Smooth muscle cell of trachea (primary cell): ENCODE measurements around the gene HPS3. TPM values are rescaled to one million over a fixed set of nuclear protein-coding genes. Genes with fewer than 3 reads are reported as not detected.

Experiments
- total RNA-seq: library from RNA; depleted of rRNA; stranded (reverse); fragments of >200 nt; gene quantifications from 2 replicates; pipeline ENCODE4 v1.2.1, GENCODE V29; 2014

Gene HPS3
- total RNA-seq: 44.2 and 50.8 TPM in 2 replicates

DNA sequence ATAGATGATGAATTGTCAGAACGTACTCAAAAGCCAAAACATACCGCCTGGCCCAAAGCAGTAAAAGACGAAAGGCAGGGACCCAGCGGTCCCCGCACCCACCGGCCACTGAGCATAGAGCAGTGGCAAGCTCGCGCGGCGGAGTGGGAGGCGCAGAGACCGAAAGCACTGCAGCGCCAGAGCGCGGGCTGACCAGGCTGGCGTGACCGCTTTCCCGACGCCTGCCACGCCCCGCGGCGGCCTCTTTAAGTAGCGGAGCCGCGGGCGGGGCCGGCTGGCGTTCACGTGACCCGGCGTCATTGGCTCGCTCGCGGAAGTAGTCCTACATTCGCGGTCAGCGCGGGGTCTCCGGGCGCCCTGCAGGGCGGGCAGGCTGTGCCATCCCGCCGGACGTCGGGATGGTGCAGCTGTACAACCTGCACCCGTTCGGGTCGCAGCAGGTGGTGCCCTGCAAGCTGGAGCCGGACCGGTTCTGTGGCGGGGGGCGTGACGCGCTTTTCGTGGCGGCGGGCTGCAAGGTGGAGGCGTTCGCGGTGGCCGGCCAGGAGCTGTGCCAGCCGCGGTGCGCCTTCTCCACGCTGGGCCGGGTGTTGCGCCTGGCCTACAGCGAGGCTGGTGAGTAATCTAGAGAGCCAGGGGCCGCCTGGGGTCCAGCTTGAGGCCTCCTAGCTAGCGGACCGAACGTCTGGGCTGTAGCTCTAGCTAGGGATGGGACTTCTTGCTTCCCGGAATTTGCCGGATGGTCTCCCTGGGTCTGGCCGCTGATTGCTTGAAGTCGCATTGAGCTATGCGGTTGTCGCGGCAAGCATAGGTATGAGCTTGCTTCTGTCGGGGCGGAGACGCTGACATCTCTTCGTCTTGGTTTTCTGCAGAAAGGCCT lies at the start of gene HPS3:
Gene HPS3, plus strand, starts transcription at position 313 of the 880 bp plus-strand sequence. Its CDS starts 86 bp downstream, at position 399.

DNA sequence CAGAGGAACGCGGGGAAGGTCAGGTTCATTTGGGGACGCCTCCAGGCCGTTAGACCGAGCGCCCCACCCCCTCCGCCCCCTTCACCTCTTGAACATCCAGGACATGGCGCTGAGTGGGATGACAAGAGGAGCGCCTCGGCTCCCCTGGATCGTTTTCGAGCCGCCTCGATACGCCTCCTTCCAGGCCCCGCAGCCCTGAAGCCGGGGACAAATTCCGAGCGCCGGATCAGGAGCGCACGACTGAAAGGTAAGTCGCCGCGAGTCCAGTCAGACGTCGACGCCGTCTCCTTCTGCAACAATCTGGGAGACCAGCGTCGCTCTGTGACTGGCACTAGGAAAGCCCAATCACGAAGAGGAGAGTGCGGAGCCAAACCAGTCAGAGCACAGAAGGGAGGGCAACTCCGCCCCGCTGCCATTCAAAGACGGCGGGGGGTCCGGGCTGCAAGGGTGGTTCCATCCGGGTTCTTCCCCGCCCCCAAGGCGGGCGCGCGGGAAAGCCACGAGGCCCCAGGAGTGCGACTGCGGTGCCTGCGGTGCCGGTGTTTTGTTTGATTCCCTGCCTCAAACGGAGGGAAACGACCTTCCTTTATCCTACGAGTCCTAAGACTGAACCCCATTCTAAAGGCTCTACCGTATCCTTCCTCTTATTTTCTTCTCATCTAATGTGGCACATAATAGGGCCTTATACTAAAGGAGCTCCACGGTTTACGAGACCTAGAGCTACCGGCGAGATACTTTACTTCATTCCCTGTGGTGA lies 43.0 kb upstream of the HPS3 start, which contains the start of gene HLTF:
Gene HLTF, minus strand, starts transcription at position 302 of the 757 bp plus-strand sequence. Its CDS starts 197 bp downstream, at position 105.

GRCh38 chr3:149221783-149222517 lies 92.5 kb downstream of the HPS3 start, which contains the start of gene CP:
Gene CP, minus strand, starts transcription at chr3:149221829. Its CDS starts 37 bp downstream, at chr3:149221792.

Other genes starting within 250 kb of the HPS3 start
- gene GYG1, start 138.1 kb upstream of the HPS3 start, total RNA-seq: 47.6 and 50.3 TPM in 2 replicates
- gene HLTF, start 43.1 kb upstream of the HPS3 start, total RNA-seq: 41.7 and 58.0 TPM in 2 replicates
- gene CP, start 92.2 kb downstream of the HPS3 start, total RNA-seq: 0.33 TPM in 1 of 2 replicates, not detected in the other
- gene TM4SF18, start 204.0 kb downstream of the HPS3 start, total RNA-seq: 0.44 TPM in 1 of 2 replicates, not detected in the other
- 140 and 347 TPM in 2 replicates for gene TM4SF1, start 248.0 kb downstream of the HPS3 start, total RNA-seq